Astrocyte of the cerebellum (primary cell): ENCODE measurements around the gene MTMR3.
A peak's percentile ranks its signal among the peaks of the same experiment; 100 is the strongest.

Source experiments
- DNase-seq: peaks from one replicate; pipeline ENCODE4 v3.0.0-alpha.2; 2011; ENCODE audit warnings: low read depth
- H3K4me3 ChIP-seq: 2 replicates; pipeline ENCODE4 v1.5.1; 2011; ENCODE audit warnings: mild to moderate bottlenecking, low read depth, low read length, moderate library complexity
- CTCF ChIP-seq: IDR thresholded peaks from 2 replicates; pipeline ENCODE4 v1.5.1; 2012; ENCODE audit warnings: low read length, low read depth, moderate library complexity, mild to moderate bottlenecking; ENCODE audit errors: missing control alignments
- in situ Hi-C: cut with HindIII; loops from 2 replicates; pipeline ENCODE4 v1.10.0; 2017; ENCODE audit warnings: low sequenced_read_pairs

MTMR3 gene

GRCh38 chr22:29992341-29993275, 109.6 kb downstream of the MTMR3 start:
- no peak for DNase-seq
- no peak for TF ChIP-seq CTCF
- H3K4me3 ChIP-seq: no peak overlapping the region
- in situ Hi-C loops: no loop called here

- TF ChIP-seq CTCF: no peak
- peak; percentile 22 for DNase-seq
- H3K4me3 ChIP-seq: no peak overlapping the region
- in situ Hi-C loops: no loop called here
These were observed 111.2 kb downstream of the MTMR3 start for GRCh38 chr22:29994027-29994715.

DNA sequence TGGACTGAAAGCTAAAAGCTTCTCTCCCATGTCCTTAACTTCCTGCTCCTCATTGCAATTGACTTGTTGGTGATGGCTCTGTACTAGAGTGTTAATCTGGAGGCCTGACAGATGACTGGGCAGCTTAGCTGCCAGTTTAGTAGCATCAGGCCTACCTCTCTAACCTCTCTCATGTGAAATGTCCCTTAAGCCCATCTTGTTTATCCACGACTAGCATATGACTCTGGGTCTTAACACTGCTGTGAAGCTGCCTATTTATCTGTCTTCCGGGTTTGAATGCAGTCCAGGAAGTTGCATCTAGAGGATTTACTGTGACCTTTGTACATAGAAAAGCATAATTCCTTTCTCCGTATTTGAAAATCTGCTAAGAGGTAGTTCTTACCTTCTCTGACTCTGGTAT, 112.0 kb downstream of the MTMR3 start:
- no peak for TF ChIP-seq CTCF
- no peak for DNase-seq
- in situ Hi-C loops: no loop called here
- no peak overlapping the region for H3K4me3 ChIP-seq

DNA sequence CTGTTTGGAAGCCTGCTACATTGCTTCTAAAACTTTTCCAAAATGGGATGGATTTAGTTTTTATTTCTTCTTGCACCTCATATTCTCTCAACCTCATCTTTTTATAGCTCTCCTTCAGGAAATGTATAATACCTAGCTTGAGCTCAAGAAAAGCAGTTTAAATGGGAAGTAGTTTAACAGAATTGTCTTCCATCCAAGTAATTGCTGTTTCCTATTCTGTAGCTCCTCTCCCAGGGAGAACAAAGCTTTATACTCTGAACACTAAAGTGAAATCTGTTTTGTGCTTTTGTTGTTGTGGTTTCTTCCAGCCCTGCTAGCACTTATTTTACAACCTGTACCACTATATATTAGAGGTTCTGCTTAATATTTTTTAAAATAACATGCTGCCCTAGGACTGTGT, 114.1 kb downstream of the MTMR3 start:
- no peak for TF ChIP-seq CTCF
- DNase-seq: no peak
- H3K4me3 ChIP-seq: no peak overlapping the region
- in situ Hi-C loops: no loop called here

DNA sequence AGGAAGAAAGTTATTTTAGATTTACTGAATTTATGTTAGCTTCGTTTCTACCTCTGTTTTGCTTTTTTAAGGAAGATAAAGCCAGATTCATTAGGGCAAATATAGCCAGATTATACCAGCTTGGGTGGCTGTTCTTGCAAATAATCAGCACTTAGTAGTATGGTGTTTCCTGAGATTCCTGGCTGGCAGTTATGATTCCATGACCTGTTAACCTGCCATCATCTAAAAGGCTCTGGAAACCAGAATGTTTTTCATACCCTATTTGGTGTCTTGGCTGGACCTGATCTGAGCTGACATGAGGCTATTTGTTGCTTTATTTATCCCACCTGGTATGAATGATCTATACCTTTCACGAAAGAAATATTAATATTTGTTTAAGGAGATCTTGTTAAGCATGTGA, 114.5 kb downstream of the MTMR3 start:
- no peak for TF ChIP-seq CTCF
- in situ Hi-C loops: no loop called here
- no peak for DNase-seq
- no peak overlapping the region for H3K4me3 ChIP-seq

DNA sequence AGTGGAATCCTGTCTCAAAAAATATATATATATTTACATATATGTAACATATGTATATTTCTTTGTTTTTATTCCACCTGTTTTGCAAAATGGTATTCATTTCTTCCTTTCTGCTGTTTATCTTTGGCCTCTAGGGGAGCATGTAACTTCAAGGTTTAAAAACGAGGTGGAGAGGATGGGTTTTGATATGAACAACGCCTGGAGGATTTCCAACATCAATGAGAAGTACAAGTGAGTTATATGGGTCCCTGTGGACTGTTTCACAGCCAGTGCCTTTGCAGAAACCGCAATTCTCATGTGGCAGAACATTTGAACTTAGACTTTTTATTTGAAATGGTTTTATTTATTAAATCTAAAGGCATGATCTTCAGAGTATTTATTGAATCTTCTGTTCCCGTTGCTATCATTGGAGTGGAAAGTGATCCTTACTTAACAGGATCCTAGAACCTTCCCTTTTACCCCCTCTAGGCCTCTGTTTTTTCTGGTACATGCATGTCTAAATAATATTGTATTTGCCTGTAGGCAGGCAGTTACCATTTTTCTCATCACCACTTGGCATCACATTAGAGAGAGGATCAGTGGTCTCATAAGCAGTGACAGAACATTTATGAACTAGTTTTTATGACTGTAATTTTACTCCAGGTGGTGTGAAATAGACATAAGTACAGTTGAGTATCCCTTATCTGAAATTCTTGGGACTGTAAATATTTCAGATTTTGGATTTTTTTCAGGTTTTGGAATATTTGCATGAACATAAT, 115.8 kb downstream of the MTMR3 start:
- in situ Hi-C loops: no loop called here
- no peak overlapping the region for H3K4me3 ChIP-seq
- no peak for DNase-seq
- no peak for TF ChIP-seq CTCF
